ENCODE results near the gene FSTL4.

FSTL4 gene

DNA sequence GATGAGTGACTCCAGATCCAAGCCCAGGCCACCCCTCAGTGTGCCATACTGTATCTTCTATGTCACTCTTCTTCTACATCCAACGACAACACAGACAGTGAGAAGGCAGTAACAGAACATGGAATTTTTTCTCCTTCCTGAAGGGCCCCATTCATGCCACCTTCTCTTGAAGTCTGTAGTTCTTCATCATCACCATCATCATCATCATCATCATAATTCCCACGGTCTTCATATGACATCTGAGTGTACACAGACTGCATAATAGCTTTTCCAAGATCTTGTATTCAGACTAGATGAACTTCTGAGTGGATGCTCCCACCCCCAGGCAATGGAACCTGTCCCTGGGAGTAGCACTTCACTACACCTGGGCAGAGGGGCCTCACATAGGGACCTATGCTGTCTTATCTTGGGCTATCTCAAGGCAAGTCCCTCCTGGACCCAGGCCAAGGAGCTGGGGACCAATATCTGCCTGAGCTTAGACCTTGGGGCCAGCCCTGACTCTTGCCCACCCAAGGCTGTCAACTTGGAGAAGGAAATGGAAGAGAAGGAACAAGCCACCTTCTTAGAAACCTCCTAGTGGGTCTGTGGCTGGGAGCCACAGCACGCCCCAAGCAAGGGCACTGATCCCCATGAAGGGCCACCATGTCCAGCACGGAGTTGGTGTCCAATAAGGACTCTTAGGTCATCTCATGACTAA lies 159.1 kb downstream of the FSTL4 start:
- Histone ChIP-seq H2AFZ (ENCODE audit: low read length) (no peak overlapping the region), H3K4me1 (ENCODE audit: low read length) (no peaks in the 10 kb centered on the region), H3K27ac (ENCODE audit: low read length) (no peak overlapping the region), H3K9ac (ENCODE audit: low read length) (no peak overlapping the region), H3F3A (ENCODE audit: insufficient read depth, low read length) (no peaks in the 10 kb centered on the region), H3K4me2 (ENCODE audit: low read depth, low read length) (no peak overlapping the region), H3K27me3 (replicated peaks; ENCODE audit: insufficient read depth, low read length) (no peaks in the 10 kb centered on the region), H3K36me3 (replicated peaks; ENCODE audit: insufficient read depth, low read length) (no peaks in the 10 kb centered on the region), H3K79me2 (ENCODE audit: low read length) (no peaks in the 10 kb centered on the region), H3K4me3 (ENCODE audit: low read length) (no peak overlapping the region), H4K20me1 (ENCODE audit: insufficient read depth, low read length) (no peaks in the 10 kb centered on the region), H3K9me3 (replicated peaks; ENCODE audit: insufficient read depth, low read length) (no peaks in the 10 kb centered on the region), H3K9me2 (replicated peaks; ENCODE audit: insufficient read depth, low read length) (no peaks in the 10 kb centered on the region)
- no peak for DNase-seq
- TF ChIP-seq EZH2 (optimal IDR thresholded peaks at IDR 0.05; ENCODE audit: low read depth, low read length) (no peak), EZH2phosphoT487 (IDR thresholded peaks at IDR 0.05; ENCODE audit: low read length) (no peak)
- TF ChIP-seq, protein P1, sequence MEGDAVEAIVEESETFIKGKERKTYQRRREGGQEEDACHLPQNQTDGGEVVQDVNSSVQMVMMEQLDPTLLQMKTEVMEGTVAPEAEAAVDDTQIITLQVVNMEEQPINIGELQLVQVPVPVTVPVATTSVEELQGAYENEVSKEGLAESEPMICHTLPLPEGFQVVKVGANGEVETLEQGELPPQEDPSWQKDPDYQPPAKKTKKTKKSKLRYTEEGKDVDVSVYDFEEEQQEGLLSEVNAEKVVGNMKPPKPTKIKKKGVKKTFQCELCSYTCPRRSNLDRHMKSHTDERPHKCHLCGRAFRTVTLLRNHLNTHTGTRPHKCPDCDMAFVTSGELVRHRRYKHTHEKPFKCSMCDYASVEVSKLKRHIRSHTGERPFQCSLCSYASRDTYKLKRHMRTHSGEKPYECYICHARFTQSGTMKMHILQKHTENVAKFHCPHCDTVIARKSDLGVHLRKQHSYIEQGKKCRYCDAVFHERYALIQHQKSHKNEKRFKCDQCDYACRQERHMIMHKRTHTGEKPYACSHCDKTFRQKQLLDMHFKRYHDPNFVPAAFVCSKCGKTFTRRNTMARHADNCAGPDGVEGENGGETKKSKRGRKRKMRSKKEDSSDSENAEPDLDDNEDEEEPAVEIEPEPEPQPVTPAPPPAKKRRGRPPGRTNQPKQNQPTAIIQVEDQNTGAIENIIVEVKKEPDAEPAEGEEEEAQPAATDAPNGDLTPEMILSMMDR (IDR thresholded peaks at IDR 0.05; ENCODE audit: low read length) = no peak

DNA sequence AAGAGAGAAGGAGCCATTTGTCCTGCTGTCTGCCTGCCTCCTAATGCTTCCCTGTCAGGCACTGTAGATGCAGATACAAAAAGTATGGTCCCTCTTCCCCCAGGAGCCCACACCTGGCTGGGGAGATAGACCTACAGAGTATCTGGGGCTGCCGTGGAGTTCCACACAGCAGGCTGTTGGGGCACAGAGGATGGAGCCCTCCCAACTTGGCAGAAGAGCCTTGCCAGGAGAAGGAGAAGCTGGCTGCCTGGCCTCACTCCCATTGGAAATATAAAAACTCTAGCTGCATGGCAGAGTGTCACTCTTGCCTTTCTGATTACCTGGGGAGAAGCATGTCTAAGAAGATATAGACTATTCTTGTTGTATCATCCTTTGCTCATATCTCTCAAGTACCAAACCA lies 160.4 kb downstream of the FSTL4 start:
- Histone ChIP-seq H3K4me1 (ENCODE audit: low read length) (no peaks in the 10 kb centered on the region), H3K4me3 (ENCODE audit: low read length) (no peak overlapping the region), H3K27ac (ENCODE audit: low read length) (no peak overlapping the region), H3K9me3 (replicated peaks; ENCODE audit: insufficient read depth, low read length) (no peaks in the 10 kb centered on the region), H3K9me2 (replicated peaks; ENCODE audit: insufficient read depth, low read length) (no peaks in the 10 kb centered on the region), H3K9ac (ENCODE audit: low read length) (no peak overlapping the region), H3K36me3 (replicated peaks; ENCODE audit: insufficient read depth, low read length) (no peaks in the 10 kb centered on the region), H3F3A (ENCODE audit: insufficient read depth, low read length) (no peaks in the 10 kb centered on the region), H4K20me1 (ENCODE audit: insufficient read depth, low read length) (no peaks in the 10 kb centered on the region), H3K27me3 (replicated peaks; ENCODE audit: insufficient read depth, low read length) (no peaks in the 10 kb centered on the region), H2AFZ (ENCODE audit: low read length) (no peak overlapping the region), H3K4me2 (ENCODE audit: low read depth, low read length) (no peak overlapping the region), H3K79me2 (ENCODE audit: low read length) (no peaks in the 10 kb centered on the region)
- TF ChIP-seq EZH2phosphoT487 (IDR thresholded peaks at IDR 0.05; ENCODE audit: low read length) = no peak
- no peak for TF ChIP-seq EZH2 (optimal IDR thresholded peaks at IDR 0.05; ENCODE audit: low read depth, low read length)
- TF ChIP-seq, protein P1 (IDR thresholded peaks at IDR 0.05; ENCODE audit: low read length) = no peak
- no peak for DNase-seq

DNA sequence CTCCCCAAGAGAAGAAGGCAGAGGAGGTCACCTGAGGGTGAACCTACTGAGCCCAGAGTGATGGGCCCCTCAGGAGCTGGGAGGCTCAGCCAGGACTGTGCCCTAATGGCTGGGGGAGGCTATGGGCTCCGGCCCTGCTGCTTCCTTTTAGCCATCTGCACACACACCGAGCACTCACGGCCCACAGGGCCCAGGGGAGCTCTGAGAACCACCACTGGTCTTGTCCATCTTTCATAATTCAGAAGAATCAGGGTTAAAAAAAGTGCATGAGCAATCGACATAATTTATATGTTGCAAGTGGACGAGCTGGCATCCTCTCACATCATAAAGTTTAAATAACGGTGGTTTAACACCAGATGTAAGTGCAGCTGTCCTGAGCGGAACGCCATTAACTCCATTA lies 162.1 kb downstream of the FSTL4 start:
- Histone ChIP-seq H2AFZ (ENCODE audit: low read length) (no peak overlapping the region), H3K36me3 (replicated peaks; ENCODE audit: insufficient read depth, low read length) (no peaks in the 10 kb centered on the region), H3K9me3 (replicated peaks; ENCODE audit: insufficient read depth, low read length) (no peaks in the 10 kb centered on the region), H3K4me3 (ENCODE audit: low read length) (no peak overlapping the region), H3K9ac (ENCODE audit: low read length) (no peak overlapping the region), H3K27me3 (replicated peaks; ENCODE audit: insufficient read depth, low read length) (no peaks in the 10 kb centered on the region), H3K4me1 (ENCODE audit: low read length) (no peaks in the 10 kb centered on the region), H3K79me2 (ENCODE audit: low read length) (no peaks in the 10 kb centered on the region), H3F3A (ENCODE audit: insufficient read depth, low read length) (no peaks in the 10 kb centered on the region), H4K20me1 (ENCODE audit: insufficient read depth, low read length) (no peaks in the 10 kb centered on the region), H3K27ac (ENCODE audit: low read length) (no peak overlapping the region), H3K4me2 (ENCODE audit: low read depth, low read length) (no peak overlapping the region), H3K9me2 (replicated peaks; ENCODE audit: insufficient read depth, low read length) (no peaks in the 10 kb centered on the region)
- TF ChIP-seq, protein P1 (IDR thresholded peaks at IDR 0.05; ENCODE audit: low read length) = no peak
- no peak for TF ChIP-seq EZH2phosphoT487 (IDR thresholded peaks at IDR 0.05; ENCODE audit: low read length)
- no peak for TF ChIP-seq EZH2 (optimal IDR thresholded peaks at IDR 0.05; ENCODE audit: low read depth, low read length)
- no peak for DNase-seq
